Measurements from ENCODE around the gene ITPRID1.

Gene ITPRID1

DNA sequence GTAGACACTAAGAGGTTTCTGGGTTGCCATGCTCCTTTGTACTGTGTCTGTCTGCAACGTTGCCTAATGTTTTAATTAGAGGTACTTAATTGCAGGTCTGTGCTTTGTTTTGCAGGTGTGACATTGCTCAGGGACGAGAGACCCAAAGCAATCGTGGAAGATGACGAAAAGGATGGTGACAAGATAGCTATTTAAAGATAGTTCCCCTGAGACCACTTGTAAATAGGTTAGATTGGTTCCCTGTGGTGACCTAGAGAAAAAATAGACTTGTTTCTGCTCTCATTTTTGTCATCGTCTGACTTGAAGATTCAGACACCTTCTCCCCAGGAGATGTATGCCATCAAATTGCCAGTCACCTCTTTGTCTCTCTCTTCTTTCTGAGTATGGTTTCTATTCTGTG is 193.2 kb downstream of the ITPRID1 start:
- H3K27me3 ChIP-seq (ENCODE audit: insufficient read depth, low read length), result peaks cover 37% of the 10 kb centered on the region
- H3K9me3 ChIP-seq (ENCODE audit: insufficient read depth, low read depth, low read length), result 0 out of 2 replicates have a peak, but pooled peaks cover 2% of the 10 kb centered on the region
- H3K4me3 ChIP-seq (ENCODE audit: low read length), result no peak overlapping the region
- no peak overlapping the region for H3K9ac ChIP-seq (ENCODE audit: low read depth, low read length)
- H3K27ac ChIP-seq (ENCODE audit: low read length), result no peak overlapping the region
- H3K4me1 ChIP-seq (ENCODE audit: insufficient read depth, low read length), result peaks cover 20% of the 10 kb centered on the region; the same call in 1 of the 2 replicates
- H3K36me3 ChIP-seq (ENCODE audit: insufficient read depth, low read depth, low read length), result no peaks in the 10 kb centered on the region

All from iPS-20b (cell line).